Activated naive CD4-positive, alpha-beta T cell treated with anti-CD3 and anti-CD28 coated beads, Interleukin-2, amount 50 U/mL, for 16 hours (primary cell): ENCODE data around the gene ZFP1.
"Not testable (repeated sequence)": the region's sequence is repeated elsewhere in the genome, so short reads cannot be mapped to it uniquely, and the experiment has no call there.

ENCODE experiments used
- DNase-seq: peaks from one replicate; pipeline ENCODE4 v3.0.0-alpha.2; 2020

The ZFP1 gene

GRCh38 chr16:75113541-75114121 is 34.7 kb upstream of the ZFP1 start:
- DNase-seq, result no peak

GRCh38 chr16:75114179-75114945 is 34.0 kb upstream of the ZFP1 start:
- DNase-seq, result no peak

GRCh38 chr16:75114946-75115825 is 33.1 kb upstream of the ZFP1 start:
- no peak for DNase-seq

- no peak for DNase-seq
Measured at GRCh38 chr16:75116081-75116910, 32.0 kb upstream of the ZFP1 start, which contains the start of gene LDHD. Gene LDHD, minus strand, starts transcription at chr16:75116780. Its CDS starts 60 bp downstream, at chr16:75116720.

GRCh38 chr16:75116911-75117245 is 31.4 kb upstream of the ZFP1 start:
- no peak for DNase-seq

- DNase-seq, result no peak
Measured at GRCh38 chr16:75118943-75119539, 29.3 kb upstream of the ZFP1 start.

GRCh38 chr16:75120253-75120652 is 28.1 kb upstream of the ZFP1 start:
- no peak for DNase-seq

GRCh38 chr16:75121949-75122568 is 26.3 kb upstream of the ZFP1 start:
- no peak for DNase-seq

GRCh38 chr16:75122609-75123008 is 25.7 kb upstream of the ZFP1 start:
- no peak for DNase-seq

- DNase-seq, result no peak
Measured at GRCh38 chr16:75127713-75128415, 20.5 kb upstream of the ZFP1 start.

- not testable (repeated sequence) for DNase-seq
Measured at GRCh38 chr16:75129421-75130149, 18.7 kb upstream of the ZFP1 start.

GRCh38 chr16:75130150-75130771 is 18.1 kb upstream of the ZFP1 start:
- DNase-seq, result no peak

GRCh38 chr16:75131081-75131480 is 17.2 kb upstream of the ZFP1 start:
- no peak for DNase-seq

- no peak for DNase-seq
Measured at GRCh38 chr16:75138233-75138632, 10.1 kb upstream of the ZFP1 start.

GRCh38 chr16:75138636-75139035 is 9.7 kb upstream of the ZFP1 start:
- no peak for DNase-seq

GRCh38 chr16:75139498-75139897 is 8.8 kb upstream of the ZFP1 start:
- no peak for DNase-seq

- DNase-seq, result no peak
Measured at GRCh38 chr16:75143941-75144340, 4.4 kb upstream of the ZFP1 start.

- DNase-seq, result no peak
Measured at GRCh38 chr16:75147968-75148310, 385 bp upstream of the ZFP1 start.

- DNase-seq, result no peak
Measured at GRCh38 chr16:75151798-75152197, 3.5 kb downstream of the ZFP1 start.

GRCh38 chr16:75152635-75153034 is 4.3 kb downstream of the ZFP1 start:
- DNase-seq, result no peak
